Motor neuron (in vitro differentiated cells): ENCODE results near the gene MPHOSPH9. TPM values are rescaled to one million over a fixed set of nuclear protein-coding genes. Genes with fewer than 3 reads are reported as not detected.

Experiments
- ATAC-seq, 8 experiments: fragments of 200-7000 bp; cut with Tn5 transposase; replicated peaks in 6 of 8; 2 replicates each; pipeline ENCODE4 v1.8.0; 2021; ENCODE audit warnings: mild to moderate bottlenecking in 8 of 8, moderate library complexity in 8 of 8
- H3K27ac ChIP-seq, 2 donors: fragments of 250-450 bp; sonication (Bioruptor Pico); 2 replicates each; pipeline ENCODE4 v1.9.0; 2021; ENCODE audit warnings: antibody characterized with exemption in 2 of 2, mild to moderate bottlenecking in 2 of 2, moderate library complexity in 1 of 2
- H3K4me1 ChIP-seq, 2 donors: fragments of 250-450 bp; sonication (Bioruptor Pico); replicated peaks in 1 of 2; 2 replicates each; pipeline ENCODE4 v1.6.1; 2021; ENCODE audit warnings: antibody characterized with exemption in 2 of 2, mild to moderate bottlenecking in 2 of 2, moderate library complexity in 1 of 2
- H3K4me3 ChIP-seq, 5 donors: fragments of 250-450 bp; sonication (Bioruptor Pico); 2 replicates each; pipeline ENCODE4 v1.9.0; 2021; ENCODE audit warnings: antibody characterized with exemption in 5 of 5, mild to moderate bottlenecking in 5 of 5, moderate library complexity in 4 of 5
- WGBS, 10 experiments: fragments of 450-650 bp; shearing (Covaris generic); methylation state at CpG; one replicate each; pipeline ENCODE4 v1.0.0; 2022; 5-methylcytosine and 5-hydroxymethylcytosine counted together
- in situ Hi-C, 9 experiments: fragments of 400-800 bp; cut with MboI; loops; one replicate each; pipeline ENCODE4 v1.15.0; 2021; ENCODE audit warnings: low sequenced_read_pairs in 9 of 9, low pct_unique_long_range_greater_than_20kb in 2 of 9; ENCODE audit not compliant: unreplicated experiment in 9 of 9
- total RNA-seq, 8 experiments: library from RNA; unstranded; fragments of 300-600 nt; gene quantifications; 2 replicates each; pipeline versions ENCODE4 v1.2.3 to v1.2.4, GENCODE V29; 2022

Gene MPHOSPH9
- total RNA-seq, 8 experiments from 2014 or later: 24.8 to 88.3 (median 35.8) TPM

GRCh38 chr12:123126294-123127181 lies 106.4 kb downstream of the MPHOSPH9 start:
- WGBS, 10 experiments: 28 to 88% (median 50%) methylated on average over 1 to 5 of the region's 6 CpGs; no CpG with 5 or more reads in 1 of the 10 experiments
- peaks cover 9 to 15% of the 10 kb centered on the region in 2 donors for H3K4me1 ChIP-seq
- H3K4me3 ChIP-seq: no peak overlapping the region
- peak overlapping the region in 1 of 2 donors; percentile 66 for H3K27ac ChIP-seq
- in situ Hi-C loops: no loop called here
- peak; percentile 75 to 99 (median 94) for ATAC-seq

GRCh38 chr12:123122626-123123025 lies 110.3 kb downstream of the MPHOSPH9 start:
- 83 to 100% (median 97%) methylated on average over 1 to 3 of the region's 3 CpGs; no CpG with 5 or more reads in 1 of the 10 experiments for whole genome bisulfite sequencing, 10 experiments

GRCh38 chr12:123121670-123122069 lies 111.3 kb downstream of the MPHOSPH9 start:
- WGBS, 10 experiments: 85 to 100% (median 92%) methylated on average over 1 to 4 of the region's 6 CpGs; no CpG with 5 or more reads in 2 of the 10 experiments
- Histone ChIP-seq H3K4me3 (no peak overlapping the region), H3K27ac (no peak overlapping the region), H3K4me1 (peaks cover 3 to 8% of the 10 kb centered on the region in 2 donors)
- ATAC-seq: no peak
- in situ Hi-C loops: no loop called here

More at GRCh38 chr12:123122626-123123025, 110.3 kb downstream of the MPHOSPH9 start:
- in situ Hi-C loops: no loop called here
- ATAC-seq: no peak
- H3K4me1 ChIP-seq: peaks cover 9 to 15% of the 10 kb centered on the region in 2 donors
- no peak overlapping the region for H3K27ac ChIP-seq
- no peak overlapping the region for H3K4me3 ChIP-seq

GRCh38 chr12:123120452-123121166 lies 112.3 kb downstream of the MPHOSPH9 start:
- Histone ChIP-seq H3K4me1 (peaks cover 0 to 7% of the 10 kb centered on the region in 2 donors), H3K4me3 (no peak overlapping the region), H3K27ac (no peak overlapping the region)
- ATAC-seq: peak in 3 of 8 experiments; percentile 12 to 27 (median 23)
- 23 to 100% (median 87%) methylated on average over 1 to 3 of the region's 3 CpGs; no CpG with 5 or more reads in 7 of the 10 experiments for WGBS, 10 experiments
- in situ Hi-C loops: no loop called here

GRCh38 chr12:123119808-123120207 lies 113.1 kb downstream of the MPHOSPH9 start:
- Histone ChIP-seq H3K27ac (no peak overlapping the region), H3K4me1 (peaks cover 0 to 14% of the 10 kb centered on the region in 2 donors), H3K4me3 (no peak overlapping the region)
- no peak for ATAC-seq
- in situ Hi-C loops: no loop called here
- WGBS, 10 experiments: 53 to 100% (median 95%) methylated on average over 1 to 6 of the region's 7 CpGs; no CpG with 5 or more reads in 1 of the 10 experiments

- in situ Hi-C loops: no loop called here
- H3K4me3 ChIP-seq: no peak overlapping the region
- peak in 4 of 8 experiments; percentile 37 to 82 (median 53) for ATAC-seq
- peaks cover 0 to 14% of the 10 kb centered on the region in 2 donors for H3K4me1 ChIP-seq
- H3K27ac ChIP-seq: no peak overlapping the region
- 7 to 84% (median 56%) methylated on average over 1 to 8 of the region's 8 CpGs; no CpG with 5 or more reads in 3 of the 10 experiments for WGBS, 10 experiments
Observed at GRCh38 chr12:123118497-123118896, 114.4 kb downstream of the MPHOSPH9 start.

- Histone ChIP-seq H3K4me3 (no peak overlapping the region), H3K27ac (no peak overlapping the region), H3K4me1 (peaks cover 8 to 32% of the 10 kb centered on the region in 2 donors)
- ATAC-seq: peak; percentile 66 to 89 (median 71)
- 11 to 88% (median 29%) methylated on average over 2 to 7 of the region's 8 CpGs; no CpG with 5 or more reads in 5 of the 10 experiments for WGBS, 10 experiments
- in situ Hi-C loops: no loop called here
Observed at GRCh38 chr12:123115409-123116121, 117.4 kb downstream of the MPHOSPH9 start.

- in situ Hi-C loops: no loop called here
- Histone ChIP-seq H3K4me3 (no peak overlapping the region), H3K4me1 (peaks cover 8 to 35% of the 10 kb centered on the region in 2 donors), H3K27ac (no peak overlapping the region)
- WGBS, 10 experiments: 0 to 93% (median 77%) methylated on average over 1 to 8 of the region's 13 CpGs; no CpG with 5 or more reads in 2 of the 10 experiments
- peak in 2 of 8 experiments; percentile 7 to 30 for ATAC-seq
Observed at GRCh38 chr12:123114304-123115083, 118.4 kb downstream of the MPHOSPH9 start.

- in situ Hi-C loops: no loop called here
- H3K4me3 ChIP-seq: no peak overlapping the region
- no peak overlapping the region for H3K27ac ChIP-seq
- H3K4me1 ChIP-seq: peaks cover 13 to 40% of the 10 kb centered on the region in 2 donors
- 65 to 100% (median 78%) methylated on average over 3 to 5 of the region's 8 CpGs; no CpG with 5 or more reads in 5 of the 10 experiments for WGBS, 10 experiments
- peak in 3 of 8 experiments; percentile 19 to 53 (median 23) for ATAC-seq
Observed at GRCh38 chr12:123113026-123113425, 119.9 kb downstream of the MPHOSPH9 start.

GRCh38 chr12:123111498-123112165 lies 121.3 kb downstream of the MPHOSPH9 start:
- H3K4me1 ChIP-seq: peaks cover 13 to 47% of the 10 kb centered on the region in 2 donors
- 20 to 100% (median 33%) methylated on average over 1 to 10 of the region's 19 CpGs; no CpG with 5 or more reads in 5 of the 10 experiments for WGBS, 10 experiments
- in situ Hi-C loops: no loop called here
- no peak overlapping the region for H3K4me3 ChIP-seq
- ATAC-seq: peak in 5 of 8 experiments; percentile 27 to 67 (median 59)
- H3K27ac ChIP-seq: no peak overlapping the region

GRCh38 chr12:123109319-123109772 lies 123.6 kb downstream of the MPHOSPH9 start:
- Histone ChIP-seq H3K4me1 (peaks cover 13 to 34% of the 10 kb centered on the region in 2 donors), H3K4me3 (no peak overlapping the region), H3K27ac (peak overlapping the region in 1 of 2 donors; percentile 73)
- in situ Hi-C loops: no loop called here
- ATAC-seq: no peak
- 90 to 100% methylated on average over 1 to 2 of the region's 3 CpGs; no CpG with 5 or more reads in 8 of the 10 experiments for WGBS, 10 experiments
